GM12892 (cell line): ENCODE measurements around the gene CCDC192.

Experiments
- DNase-seq: peaks from one replicate; pipeline ENCODE4 v3.0.0; 2011; ENCODE audit not compliant: insufficient read length
- FAIRE-seq: peaks from 2 replicates; lab custom pipeline; 2011; peaks lifted over from hg19 to GRCh38; lab: Jason Lieb, UNC
- POLR2A ChIP-seq: IDR thresholded peaks from 2 replicates; pipeline ENCODE4 v1.6.1; 2011; ENCODE audit warnings: low read depth, low read length, control low read depth
- POLR2AphosphoS5 ChIP-seq: IDR thresholded peaks from 2 replicates; pipeline ENCODE4 v1.6.1; 2011; ENCODE audit warnings: low read depth, low read length, control low read depth
- TAF1 ChIP-seq: IDR thresholded peaks from 2 replicates; pipeline ENCODE4 v1.6.1; 2011; ENCODE audit warnings: low read depth, mild to moderate bottlenecking, control low read depth, low read length, borderline replicate concordance

Gene CCDC192

GRCh38 chr5:127848098-127848497 is 144.9 kb downstream of the CCDC192 start:
- FAIRE-seq (no peak), DNase-seq (no peak)
- no peak for TF ChIP-seq POLR2AphosphoS5

DNA sequence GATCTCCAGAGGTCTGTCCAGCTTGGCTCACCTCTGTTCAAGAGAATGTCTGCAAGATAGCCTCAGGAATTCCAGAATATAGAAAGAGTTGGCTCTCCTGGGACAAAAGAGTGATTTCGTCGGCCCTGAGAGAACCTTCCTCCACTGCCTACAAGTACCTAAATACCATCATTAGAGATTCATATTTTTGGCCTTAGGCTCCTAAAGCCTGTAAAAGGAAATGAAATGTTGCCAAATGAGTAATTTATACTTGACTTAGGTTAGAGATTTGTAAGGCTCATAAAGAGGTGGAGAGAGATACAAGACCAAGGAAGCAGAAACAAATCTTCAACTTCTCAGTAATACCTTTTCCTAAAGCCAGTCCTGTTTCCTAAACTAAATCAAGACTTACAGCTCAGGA is 146.2 kb downstream of the CCDC192 start:
- no peak for TF ChIP-seq POLR2A
- TF ChIP-seq POLR2AphosphoS5, result no peak
- no peak for TF ChIP-seq TAF1
- no peak for FAIRE-seq
- DNase-seq, result no peak

DNA sequence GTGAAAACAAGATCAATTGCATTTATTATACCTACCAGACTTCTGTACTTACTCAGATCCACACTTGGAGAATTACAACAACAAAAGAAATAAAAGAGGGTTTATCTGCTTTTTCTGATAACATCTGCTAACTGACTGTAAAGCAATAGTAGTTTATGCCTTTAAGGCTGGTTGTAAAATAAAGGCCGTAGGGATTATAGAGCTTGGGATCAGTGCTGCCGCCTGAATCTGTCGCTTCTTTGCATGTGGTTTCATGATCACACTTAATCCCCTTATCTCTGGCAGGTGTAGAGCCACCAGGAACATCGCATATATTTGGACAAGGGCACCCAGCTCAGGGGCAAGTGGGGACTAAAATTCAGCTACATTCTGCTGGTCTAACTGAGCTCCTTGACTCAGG is 146.7 kb downstream of the CCDC192 start:
- FAIRE-seq, result no peak

GRCh38 chr5:127851964-127852363 is 148.8 kb downstream of the CCDC192 start:
- TF ChIP-seq TAF1, result no peak
- FAIRE-seq, result no peak
- DNase-seq, result no peak

More for the DNA sequence above, 146.7 kb downstream of the CCDC192 start:
- no peak for TF ChIP-seq POLR2A
- TF ChIP-seq POLR2AphosphoS5, result no peak
- TF ChIP-seq TAF1, result no peak
- no peak for DNase-seq

DNA sequence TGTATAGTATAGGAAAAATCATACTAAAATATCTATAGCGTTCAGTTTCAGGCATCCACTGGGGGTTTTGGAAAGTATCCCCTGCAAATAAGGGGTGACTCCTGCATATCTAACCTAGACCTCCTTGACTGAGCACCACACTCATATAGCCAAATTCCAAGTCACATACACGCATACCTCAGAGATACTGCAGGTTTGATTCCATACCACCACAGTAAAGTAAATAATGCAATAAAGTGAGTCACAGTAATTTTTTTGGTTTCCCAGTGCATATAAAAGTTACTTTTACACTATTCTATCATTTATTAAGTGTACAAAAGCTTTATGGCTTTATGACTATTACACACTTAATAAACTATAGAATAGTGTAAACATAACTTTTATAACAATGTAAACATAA is 151.3 kb downstream of the CCDC192 start:
- DNase-seq (no peak), FAIRE-seq (no peak)
- no peak for TF ChIP-seq POLR2AphosphoS5
- no peak for TF ChIP-seq POLR2A
- no peak for TF ChIP-seq TAF1

DNA sequence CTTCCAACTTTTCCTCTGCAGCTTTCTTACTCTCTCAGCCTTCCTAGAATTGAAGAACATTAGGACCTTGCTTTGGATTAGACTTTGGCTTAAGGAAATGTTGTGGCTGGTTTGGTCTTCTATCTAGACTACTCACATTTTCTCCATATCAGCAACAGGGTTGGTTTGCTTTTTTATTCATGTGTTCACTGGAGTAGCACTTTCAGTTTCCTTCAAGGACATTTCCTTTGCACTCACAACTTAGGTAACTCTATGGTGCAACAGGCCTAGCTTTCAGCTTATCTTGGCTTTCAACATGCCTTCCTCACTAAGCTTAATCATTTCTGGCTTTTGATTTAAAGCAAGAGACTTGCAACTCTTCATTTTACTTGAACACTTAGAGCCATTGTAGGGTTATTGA is 153.1 kb downstream of the CCDC192 start:
- no peak for DNase-seq
- FAIRE-seq, result no peak
- TF ChIP-seq POLR2A (no peak), POLR2AphosphoS5 (no peak), TAF1 (no peak)

GRCh38 chr5:127858116-127858784 is 155.1 kb downstream of the CCDC192 start:
- FAIRE-seq (no peak), DNase-seq (no peak)
- TF ChIP-seq POLR2AphosphoS5 (no peak), POLR2A (no peak), TAF1 (no peak)

- DNase-seq, result no peak
- no peak for FAIRE-seq
- TF ChIP-seq POLR2AphosphoS5, result no peak
- no peak for TF ChIP-seq TAF1
- TF ChIP-seq POLR2A, result no peak
Observed at GRCh38 chr5:127860291-127860690, 157.1 kb downstream of the CCDC192 start.

GRCh38 chr5:127863161-127863560 is 160.0 kb downstream of the CCDC192 start:
- DNase-seq (no peak), FAIRE-seq (no peak)
- TF ChIP-seq TAF1 (no peak), POLR2AphosphoS5 (no peak), POLR2A (no peak)

DNA sequence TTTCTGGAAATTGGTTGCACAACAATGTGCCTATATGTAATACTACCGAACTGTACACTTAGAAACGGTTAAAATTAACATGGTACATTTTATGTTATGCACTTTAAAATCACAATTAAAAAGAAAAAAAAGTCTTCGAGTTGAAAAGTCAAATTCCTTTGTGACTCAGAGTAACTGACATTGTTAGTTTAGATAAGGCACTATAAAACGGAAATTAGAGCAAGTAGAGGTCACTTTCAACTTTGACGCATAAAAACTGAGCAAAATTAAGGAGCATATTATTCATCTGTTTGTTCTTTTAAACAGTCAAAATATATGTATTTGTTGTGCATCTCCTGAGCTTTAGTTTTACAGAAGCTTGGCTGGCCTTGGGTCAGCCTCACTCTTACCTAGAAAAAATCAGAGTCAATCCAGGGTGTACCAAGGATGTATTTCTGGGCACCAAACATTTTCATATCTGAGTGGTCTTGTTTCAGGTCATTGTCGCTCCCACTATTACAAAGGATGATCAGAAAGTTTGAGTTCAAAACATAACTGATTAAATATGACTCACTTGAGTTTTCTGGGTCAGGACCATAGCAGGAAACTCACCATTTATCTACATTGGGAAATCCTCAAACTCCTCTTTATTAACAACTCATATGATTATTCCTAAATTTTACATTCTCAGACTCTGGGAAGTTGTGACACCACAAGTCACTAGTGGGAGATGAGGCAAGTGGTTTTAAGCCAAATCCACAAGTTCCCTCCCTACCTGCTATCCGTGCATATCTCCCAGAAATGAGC is 160.6 kb downstream of the CCDC192 start:
- no peak for DNase-seq
- no peak for TF ChIP-seq POLR2AphosphoS5
- TF ChIP-seq TAF1, result no peak
- TF ChIP-seq POLR2A, result no peak
- FAIRE-seq, result no peak

DNA sequence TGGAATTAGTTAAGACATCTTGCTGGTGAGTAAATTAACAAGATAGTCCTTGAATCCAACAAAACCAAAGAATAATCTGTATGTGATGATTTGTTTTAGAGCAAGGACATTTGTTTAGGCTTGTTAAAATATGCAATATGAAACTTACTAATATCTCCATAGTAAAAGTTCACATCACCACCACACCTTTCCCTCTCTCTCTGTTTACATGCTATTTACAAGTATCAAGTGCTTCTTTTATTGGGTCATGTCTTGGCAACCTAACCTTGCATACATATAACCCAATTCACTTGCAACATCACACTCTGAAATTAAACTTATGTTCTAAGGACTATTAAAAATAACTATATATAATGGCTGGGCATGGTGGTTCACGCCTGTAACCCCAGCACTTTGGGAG is 161.3 kb downstream of the CCDC192 start:
- DNase-seq, result no peak
- TF ChIP-seq POLR2A, result no peak
- no peak for TF ChIP-seq TAF1
- no peak for TF ChIP-seq POLR2AphosphoS5
- no peak for FAIRE-seq

DNA sequence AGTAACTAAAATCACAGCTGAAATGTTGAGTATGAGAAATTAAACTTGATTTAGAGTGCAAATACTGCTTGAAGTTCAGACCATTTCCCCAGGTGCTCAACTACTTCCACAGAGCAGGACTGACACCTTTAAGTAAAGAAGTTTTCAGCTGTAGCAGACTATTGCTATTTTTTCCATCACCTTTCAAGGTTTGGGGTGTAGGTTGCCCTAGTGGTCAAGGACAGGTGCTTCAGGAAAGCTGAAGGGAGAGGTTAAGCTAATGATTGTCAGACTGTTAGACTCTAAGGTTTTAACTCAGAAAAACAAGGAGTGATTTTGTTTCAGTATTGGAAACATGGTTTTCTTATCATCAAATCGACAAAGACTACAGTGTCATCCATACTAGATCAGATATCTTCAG is 162.1 kb downstream of the CCDC192 start:
- FAIRE-seq, result no peak
- TF ChIP-seq POLR2AphosphoS5 (no peak), POLR2A (no peak), TAF1 (no peak)
- DNase-seq, result no peak

GRCh38 chr5:127867022-127867783 is 164.0 kb downstream of the CCDC192 start:
- DNase-seq, result no peak
- FAIRE-seq, result no peak
- TF ChIP-seq TAF1 (no peak), POLR2AphosphoS5 (no peak), POLR2A (no peak)
